HS-27A (cell line): ENCODE data around the gene TMCO6.
"Not testable (repeated sequence)": the region's sequence is repeated elsewhere in the genome, so short reads cannot be mapped to it uniquely, and the experiment has no call there.

Experiments
- DNase-seq: peaks from one replicate; pipeline ENCODE4 v3.0.0-alpha.2; 2012; ENCODE audit warnings: low read depth, missing footprints

The TMCO6 gene

DNA sequence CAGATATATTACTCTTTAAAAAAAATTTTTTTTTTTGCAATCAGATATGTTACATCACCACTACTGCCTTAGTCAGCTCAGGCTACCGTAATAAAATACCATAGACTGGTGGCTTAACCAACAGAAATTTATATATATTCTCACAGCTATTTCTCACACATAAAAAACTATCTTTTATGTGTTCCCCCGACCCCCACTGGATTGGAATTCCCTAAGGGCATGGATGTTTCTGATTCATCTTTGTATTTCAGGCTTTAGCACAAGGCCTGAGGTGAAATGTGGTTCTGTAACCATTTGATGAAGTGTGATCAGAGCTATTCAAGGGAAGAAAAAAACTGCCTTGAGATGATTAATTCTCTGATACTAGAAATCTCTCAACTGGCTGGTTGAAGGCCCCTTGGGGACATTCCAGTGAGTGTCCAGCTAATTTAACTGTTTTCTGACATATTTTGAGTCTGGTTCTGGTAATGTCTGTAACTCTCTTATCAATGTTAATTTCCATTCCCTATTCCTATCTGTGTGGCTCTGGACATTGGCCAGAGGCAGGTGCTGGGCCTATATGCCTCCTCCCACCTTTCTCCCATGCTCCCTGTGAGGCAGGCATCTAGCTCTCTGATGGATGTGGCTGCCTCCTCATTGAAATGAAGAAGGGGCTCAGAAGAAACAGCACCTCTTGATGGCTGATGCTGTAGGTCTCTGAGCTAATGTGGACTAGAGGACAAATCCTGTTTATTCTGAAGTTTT, 8.8 kb upstream of the TMCO6 start:
- no peak for DNase-seq

DNA sequence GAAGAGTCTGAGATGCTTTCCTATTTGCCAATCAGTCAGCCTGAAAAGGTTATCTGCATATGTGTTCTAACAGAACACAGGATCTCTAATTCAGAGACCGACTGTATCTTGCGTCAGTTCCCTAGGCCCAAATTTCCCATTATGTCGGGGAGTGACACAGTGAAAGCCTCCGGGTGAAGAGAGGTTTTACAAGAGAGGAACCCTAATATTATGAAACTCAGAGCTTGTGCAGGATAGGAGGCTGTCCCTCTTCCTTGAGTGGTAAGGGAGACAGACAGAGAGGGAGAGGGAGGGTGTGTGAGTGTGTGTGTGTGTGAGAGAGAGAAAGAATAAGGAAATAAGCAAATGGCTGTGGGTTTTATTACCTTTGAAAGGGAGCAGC, 8.2 kb upstream of the TMCO6 start:
- no peak for DNase-seq

DNA sequence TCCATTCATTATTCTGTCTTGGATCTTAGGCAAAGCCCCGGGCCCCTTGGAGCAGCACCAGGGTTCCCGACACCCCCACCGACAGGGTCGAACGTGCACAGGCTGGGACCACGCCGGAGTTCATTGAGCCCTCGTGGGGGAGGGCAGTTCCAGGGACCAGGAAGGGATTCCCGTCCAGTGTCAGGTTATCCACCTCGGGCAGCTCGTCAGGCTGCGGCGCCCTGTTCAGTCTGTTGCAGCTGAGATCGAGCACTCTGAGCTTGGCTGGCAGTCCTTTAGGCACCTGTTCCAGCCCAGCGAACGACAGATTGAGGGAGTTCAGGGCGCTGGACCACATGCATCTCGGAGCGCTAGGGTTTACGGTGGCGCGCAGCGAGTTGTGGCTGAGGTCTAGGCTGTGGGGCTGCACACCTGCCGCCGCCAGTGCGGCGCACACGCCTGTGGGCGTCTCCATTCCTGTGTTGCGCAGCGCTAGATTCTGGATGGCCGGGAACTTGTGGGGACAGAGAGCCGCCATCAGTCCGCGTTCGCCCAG, 7.4 kb upstream of the TMCO6 start:
- no peak for DNase-seq

DNA sequence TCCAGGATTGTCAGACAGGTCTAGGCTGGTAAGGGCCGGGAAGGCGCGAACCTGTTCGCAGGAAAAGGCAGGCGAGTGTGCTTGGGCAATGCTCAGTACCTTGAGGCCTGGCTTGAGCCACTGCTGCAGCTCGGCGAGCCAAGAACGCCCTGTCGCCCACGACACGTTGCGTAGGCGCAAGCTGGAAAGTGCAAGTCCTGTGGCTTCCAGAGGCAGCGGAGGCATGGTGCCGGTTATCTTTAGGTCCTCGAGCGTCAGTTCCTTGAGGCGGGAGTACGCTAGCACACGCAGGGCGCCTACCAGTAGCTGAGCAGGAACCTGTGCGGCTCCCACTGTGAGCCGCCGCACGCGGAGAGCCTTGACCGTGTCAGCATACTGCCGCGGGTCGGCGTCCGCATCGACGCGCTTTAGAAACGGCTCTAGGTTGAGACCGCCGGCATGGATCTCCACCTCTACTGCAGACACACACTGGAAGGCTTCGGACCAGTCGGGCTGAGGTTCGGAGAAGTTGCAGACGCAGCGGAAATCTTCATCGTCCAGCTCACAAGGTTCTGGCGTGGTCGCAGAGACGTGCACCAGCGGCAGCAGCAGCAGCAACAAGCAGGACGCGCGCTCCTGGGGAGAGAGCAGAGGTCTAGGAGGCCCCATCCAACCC, 6.8 kb upstream of the TMCO6 start:
- DNase-seq: no peak

DNA sequence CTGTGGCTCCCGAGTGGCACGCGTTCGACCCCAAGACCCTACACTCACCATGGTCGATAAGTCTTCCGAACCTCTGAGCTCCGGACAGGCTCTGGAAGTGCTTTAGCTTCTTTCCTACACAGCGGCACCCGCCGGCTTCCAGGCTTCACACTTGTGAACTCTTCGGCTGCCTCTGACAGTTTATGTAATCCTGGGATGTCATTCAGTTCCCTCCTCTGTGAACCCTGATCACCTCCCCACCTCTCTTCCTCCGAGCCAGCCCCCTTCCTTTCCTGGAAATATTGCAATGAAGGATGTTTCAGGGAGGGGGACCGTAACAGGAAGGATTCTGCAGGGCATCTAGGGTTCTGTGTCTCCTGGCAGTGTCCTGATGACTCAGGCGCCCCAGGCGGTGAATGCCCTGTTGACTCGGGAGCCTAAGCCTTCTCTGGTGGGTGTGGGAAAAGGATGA, 6.2 kb upstream of the TMCO6 start, which contains the start of gene CD14:
Gene CD14 (minus strand): TSS at position 155 of the 451 bp plus-strand sequence. CDS start 104 bp downstream, at position 51.
- DNase-seq: no peak

DNA sequence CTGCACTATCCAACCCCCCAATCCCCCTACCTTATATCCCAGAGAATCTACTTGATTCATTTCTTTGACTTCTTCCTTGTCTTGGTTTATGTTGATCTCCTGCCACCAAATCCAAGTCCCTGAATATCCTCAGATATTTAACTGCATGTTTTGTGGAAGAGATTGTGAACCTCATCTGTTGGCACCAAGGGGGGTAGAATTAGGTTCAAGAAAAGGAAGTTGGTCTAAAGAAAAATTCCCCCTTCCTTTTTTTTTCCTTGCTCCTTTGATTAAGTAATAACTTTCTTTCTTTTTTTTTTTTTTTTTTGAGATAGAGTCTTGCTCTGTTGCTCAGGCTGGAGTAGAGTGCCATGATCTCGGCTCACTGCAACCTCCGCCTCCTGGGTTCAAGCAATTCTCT, 5.8 kb upstream of the TMCO6 start:
- no peak for DNase-seq

DNA sequence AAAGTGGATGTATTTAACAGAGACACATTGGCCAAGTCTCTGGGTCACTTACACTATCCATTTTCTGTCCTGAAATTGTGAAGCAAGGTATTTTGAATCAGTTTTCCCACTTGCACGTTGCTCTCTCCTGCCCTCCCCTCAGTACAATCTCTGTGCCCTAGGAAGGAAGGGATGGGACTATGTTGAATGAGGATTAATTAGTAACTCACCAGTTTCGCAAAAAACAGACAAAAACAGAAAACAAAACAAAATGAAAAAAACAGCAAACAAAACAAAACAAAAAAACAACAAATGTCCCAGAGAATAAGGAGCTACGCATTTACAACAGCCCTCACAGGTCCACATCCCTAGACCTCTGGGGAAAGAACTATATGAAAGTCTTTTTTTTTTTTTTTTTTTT, 5.1 kb upstream of the TMCO6 start:
- DNase-seq: no peak

DNA sequence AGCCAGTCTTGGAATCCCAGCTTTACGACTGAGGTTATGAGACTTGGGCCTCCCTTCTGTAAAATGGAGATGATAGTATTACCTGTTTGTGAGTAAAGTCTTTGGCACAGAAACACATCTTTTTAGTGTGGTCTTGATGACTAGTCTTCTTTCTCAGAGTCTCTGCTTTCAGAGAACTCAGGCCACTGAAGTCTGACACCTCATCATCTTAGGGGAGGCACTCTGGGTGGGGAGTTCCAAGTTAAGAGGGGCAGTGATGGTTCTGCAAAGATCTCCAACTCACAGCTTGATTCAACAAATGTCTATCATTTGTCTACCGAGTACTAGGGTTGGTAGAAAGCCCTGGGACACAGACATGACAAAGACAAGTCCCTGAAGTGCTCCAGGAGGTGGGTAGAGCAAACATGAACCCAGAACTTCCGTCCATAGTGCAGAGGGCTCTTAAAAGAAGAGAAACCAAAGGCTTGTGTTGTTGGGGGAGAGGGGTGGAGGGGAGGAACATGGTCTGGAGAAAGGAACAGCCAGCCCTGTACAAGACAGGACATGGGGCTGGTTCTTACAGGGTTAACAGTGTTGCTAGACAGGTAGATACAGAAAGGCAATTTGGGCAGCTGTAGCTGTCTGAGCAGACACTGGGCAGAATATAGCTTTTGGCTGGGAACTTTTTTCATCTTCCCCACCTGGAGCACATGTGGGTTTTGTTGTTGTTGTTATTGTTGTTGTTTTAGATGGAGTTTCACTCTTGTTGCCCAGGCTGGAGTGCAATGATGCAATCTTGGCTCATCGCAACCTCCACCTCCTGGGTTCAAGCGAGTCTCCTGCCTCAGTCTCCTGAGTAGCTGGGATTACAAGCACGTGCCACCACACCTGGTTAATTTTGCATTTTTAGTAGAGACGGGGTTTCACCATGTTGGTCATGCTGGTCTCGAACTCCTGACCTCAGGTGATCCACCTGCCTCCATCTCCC, 3.7 kb upstream of the TMCO6 start:
- no peak for DNase-seq

DNA sequence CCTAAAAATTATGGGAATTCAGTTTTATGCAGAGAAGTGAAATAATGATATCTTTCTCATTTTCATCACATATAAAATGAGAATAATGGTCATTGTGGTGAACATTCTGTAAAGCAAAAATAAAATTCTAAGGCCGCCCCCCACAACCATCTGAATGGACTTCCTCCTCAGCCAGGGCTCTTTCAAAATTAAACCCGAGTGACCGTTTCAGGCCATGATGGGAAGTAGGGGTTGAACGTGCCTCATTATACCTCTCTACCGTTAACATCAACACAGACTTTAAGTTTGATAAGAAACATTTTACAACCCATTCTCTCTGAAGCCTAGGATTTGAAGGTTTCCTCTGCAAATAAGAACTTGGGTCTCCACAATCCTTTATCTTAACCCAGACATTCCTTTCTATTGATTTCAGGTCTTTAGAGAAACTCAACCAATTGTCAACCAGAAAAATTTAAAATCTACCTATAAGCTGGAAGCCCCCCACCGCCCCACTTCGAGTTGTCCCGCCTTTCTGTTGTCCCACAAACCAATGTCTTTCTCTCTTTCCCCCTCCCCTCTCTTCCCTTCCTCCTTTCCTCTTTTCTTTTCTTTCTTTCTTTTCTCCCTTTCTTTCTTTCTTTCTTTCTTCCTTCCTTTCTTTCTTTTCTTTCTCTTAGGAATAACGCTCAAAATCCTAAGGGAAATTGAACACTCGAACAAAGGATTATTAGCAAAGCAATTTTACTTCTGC, 1.7 kb upstream of the TMCO6 start:
- no peak for DNase-seq

DNA sequence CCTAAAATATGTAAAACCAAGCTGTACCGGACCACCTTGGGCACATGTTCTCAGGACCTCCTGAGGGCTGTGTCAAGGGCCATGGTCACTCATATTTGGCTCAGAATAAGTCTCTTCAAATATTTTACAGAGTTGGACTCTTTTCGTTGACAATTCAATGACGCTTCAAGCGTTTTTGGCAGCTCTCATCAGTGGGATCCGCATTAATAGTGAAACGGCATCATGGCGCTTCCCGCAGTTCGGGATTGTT, 428 bp upstream of the TMCO6 start:
- DNase-seq: not testable (repeated sequence)

DNA sequence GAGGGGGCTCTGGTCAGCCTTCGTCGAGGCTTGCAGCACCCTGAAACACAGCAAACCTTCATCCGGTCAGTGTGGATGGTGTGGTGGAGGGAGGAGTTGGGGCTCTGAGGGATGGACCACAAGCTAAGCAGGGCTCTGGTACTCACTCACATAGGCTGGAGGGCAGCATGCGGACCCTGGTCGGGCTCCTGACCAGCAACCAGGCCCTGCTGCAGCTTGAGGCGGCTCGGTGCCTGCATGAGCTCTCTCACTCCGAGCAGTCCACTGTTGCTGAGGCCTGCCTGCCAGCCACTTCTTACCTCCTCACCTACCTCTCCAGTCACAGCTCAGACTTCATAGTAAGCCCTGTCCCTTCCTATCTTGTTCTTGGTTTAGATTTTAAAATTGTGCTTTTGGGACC, 2.5 kb downstream of the TMCO6 start:
- no peak for DNase-seq

DNA sequence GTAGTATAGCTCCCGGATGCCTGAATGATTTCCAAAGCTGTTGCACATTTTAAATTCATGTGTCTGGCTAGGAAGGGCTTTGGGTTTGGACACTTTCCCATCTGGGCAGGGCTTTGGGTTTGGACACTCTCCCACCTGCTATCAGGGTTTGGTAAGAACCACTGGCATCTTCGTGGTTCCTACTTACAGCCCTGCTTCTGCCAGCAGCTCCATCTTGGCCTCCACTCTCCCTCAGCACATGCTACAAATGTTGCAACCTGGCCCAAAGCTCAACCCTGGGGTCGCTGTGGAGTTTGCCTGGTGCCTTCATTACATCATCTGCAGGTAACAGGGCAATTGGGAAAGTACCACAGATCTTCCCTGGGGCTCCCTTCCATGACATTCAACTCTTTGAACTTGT, 3.5 kb downstream of the TMCO6 start:
- no peak for DNase-seq

DNA sequence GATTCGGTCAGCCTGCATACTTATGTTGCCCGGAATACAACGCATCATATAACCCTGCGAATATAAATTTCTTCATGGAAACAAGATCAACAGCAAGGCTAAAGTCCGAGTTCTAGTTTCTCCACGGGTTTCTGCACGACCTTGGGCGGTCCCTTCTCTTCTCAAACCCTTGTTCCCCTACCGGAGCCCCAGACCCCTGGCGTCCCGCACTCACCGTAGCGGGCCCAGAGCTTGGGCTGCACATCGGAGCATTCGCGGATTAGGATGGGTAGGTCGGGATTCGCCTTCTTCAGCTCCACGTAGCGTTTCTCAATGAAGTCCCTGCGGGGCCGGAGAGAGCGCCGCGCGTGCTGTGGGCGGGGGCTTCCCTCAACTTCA, 7.8 kb downstream of the TMCO6 start:
- DNase-seq: no peak

DNA sequence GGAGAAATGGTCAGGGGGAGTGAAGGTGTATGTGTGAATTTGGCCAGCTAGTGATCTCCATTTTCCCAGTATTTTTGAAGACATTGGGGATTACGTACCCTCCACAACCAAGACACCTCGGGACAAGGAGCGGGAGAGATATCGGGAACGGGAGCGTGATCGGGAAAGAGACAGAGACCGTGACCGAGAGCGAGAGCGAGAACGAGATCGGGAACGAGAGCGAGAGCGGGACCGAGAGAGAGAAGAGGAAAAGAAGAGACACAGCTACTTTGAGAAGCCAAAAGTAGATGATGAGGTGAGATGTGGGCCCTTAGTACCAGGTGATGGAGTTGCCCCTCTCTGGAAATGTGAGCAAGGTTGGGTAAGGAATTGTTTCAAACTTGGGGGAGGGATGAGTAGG, 19.6 kb downstream of the TMCO6 start:
- DNase-seq: no peak

DNA sequence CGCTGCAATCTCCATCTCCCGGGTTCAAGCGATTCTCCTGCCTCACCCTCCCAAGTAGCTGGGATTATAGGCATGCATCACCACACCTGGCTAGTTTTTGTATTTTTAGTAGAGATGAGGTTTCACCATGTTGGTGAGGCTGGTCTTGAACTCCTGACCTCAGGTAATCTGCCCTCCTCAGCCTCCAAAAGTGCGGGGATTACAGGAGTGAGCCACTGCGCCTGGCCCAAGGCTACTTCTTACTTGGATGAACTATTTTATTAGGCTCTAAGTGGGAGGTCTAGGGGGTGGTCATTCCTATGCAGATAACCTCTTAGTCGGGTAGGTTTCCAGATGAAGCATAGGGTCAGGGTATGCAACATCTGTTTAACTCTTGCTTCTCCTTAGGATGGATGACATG, 21.1 kb downstream of the TMCO6 start:
- not testable (repeated sequence) for DNase-seq

DNA sequence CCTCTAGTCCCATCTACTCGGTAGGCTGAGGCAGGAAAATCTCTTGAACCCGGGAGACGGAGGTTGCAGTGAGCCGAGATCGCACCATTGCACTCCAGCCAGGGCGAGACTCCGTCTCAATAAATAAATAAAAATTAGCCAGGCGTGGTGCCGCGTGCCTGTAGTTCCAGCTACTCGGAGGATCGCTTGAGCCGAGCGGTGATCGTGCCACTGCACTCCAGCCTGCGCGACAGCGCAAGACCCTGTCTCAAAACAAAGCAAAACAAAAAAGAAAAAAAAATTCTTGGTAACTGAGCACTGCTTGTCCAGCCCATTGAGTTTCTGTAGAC, 24.7 kb downstream of the TMCO6 start:
- no peak for DNase-seq

DNA sequence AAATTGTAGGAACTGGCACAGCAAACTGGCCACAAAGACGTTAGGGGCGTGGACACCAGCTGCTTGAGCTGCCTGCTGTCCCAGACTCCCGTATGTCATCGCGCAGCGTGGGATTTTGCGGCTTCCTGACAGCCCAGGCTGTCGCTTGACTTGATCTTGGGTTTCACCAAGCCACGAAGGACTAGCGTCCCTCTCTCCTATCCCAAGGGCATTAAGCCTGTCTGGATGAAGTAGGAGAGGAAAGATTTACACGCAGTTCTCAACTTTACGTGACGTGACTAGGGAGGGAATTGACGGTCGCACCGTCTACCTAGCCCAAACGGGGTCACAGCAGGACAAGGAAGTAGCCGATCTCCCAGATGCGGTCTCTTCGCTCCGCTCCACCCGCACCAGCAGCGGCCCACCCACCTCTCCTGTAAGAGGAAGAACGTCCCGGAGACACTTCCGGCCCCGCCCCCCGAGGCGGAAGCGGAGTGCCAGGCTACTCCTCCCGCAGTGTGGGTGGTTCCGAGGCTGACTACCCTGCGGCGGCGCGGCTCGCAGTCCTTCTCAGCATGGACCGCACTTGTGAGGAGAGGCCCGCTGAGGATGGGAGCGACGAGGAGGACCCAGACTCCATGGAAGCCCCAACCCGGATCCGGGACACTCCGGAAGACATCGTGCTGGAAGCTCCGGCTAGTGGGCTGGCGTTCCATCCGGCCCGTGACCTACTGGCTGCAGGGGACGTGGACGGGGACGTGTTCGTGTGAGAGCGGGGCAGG, 25.3 kb downstream of the TMCO6 start, which contains the start of gene WDR55:
Gene WDR55 (plus strand): TSS at position 546 of the 761 bp plus-strand sequence. CDS start 9 bp downstream, at position 555.
- peak; percentile 54 for DNase-seq

DNA sequence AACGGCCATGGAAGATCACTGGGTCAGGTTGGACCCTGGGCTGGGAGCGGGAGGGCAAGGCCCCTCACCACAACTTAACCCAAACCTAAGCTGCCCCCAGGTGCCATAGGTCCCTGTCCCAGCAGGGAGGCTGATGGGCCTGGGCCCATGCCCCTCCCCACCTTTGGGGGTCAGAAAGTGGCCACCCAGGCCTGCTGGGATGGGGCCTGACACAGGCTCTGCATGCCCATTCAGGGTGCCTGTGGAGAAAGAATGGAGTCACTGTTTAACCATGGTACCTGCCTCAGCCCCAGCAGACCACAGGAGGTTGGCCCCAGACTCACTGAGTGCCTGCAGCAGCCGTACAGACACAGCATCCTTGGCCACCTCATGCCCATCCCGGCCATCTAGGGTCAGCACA, 31.8 kb downstream of the TMCO6 start:
- DNase-seq: not testable (repeated sequence)

DNA sequence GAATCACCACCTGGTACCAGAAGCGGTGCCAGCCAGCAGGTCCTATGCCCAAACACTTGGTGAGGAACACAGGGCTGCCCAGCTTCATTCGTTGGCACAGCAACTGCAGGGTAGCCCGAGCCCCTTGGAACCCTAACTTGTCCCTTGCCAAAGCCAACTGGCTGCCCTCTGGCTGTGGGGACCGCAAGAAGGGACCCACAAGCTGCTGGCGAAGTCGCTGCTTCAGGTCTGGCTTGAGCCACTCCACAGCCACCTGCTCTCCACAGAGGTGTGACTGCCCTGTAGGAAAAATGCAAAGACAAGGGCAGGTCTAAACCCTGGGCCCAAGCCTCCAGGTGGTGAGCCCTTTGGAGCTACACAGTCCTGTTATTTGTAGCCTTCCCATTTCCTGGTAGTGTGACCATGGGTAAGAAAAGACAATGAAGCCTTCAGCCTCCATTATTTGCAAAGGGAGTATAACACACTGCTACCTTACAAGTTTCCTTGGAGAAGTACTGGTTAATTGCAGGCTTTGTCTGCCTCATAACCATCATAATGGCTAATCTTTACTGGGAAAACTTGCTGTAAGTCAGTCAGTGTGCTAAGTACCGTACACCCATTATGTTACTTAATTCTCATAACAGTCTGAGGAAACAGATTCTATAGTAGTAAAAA, 32.3 kb downstream of the TMCO6 start:
- no peak for DNase-seq

DNA sequence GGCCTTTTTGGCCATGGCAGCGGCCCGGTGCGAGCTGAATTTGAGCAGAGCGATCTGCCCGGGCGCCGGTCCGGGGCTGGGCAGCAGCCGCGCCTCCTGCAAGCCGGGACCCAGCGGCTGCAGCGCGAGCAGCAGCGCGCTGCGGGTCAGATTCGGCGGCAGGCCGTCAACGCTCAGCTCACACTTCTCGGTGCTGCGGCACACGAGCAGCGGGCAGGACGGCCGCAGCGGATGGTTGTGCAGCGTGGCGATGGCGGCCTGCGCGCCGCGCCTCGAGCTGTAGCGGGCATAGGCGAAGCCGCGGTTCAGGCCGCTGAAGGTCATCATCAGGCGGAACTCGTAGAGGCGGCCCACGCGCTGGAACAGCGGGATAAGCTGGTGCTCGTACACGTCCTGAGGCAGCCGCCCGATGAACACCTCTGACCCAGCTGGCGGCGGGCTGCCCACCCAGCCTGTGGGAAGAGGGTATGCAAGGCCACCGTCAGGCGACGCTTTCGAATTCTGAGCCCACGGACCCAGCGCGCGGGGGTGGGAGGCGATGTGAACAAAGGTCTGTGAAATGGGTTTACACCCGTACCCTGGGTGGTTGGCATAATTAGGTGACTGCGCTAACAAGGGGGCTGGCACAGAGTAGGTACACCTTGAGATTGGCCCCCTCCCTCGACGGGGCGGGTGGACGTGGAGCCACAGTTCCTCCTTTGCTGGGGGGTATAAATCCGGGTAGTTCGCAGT, 33.4 kb downstream of the TMCO6 start:
- no peak for DNase-seq
